GM18951 (cell line): ENCODE measurements around the gene ZSCAN21.

ENCODE experiments used
- POLR2A ChIP-seq: IDR thresholded peaks from 4 replicates; pipeline ENCODE4 v1.6.1; 2011; ENCODE audit warnings: mild to moderate bottlenecking; ENCODE audit not compliant: insufficient read length, insufficient read depth; ENCODE audit errors: extremely low read depth
- in situ Hi-C: fragments of 300-500 bp; cut with MboI; formaldehyde crosslinking; loops from one replicate; pipeline ENCODE4 v1.12.0; 2022; ENCODE audit warnings: low sequenced_read_pairs, mixed read lengths, inconsistent platforms; ENCODE audit not compliant: unreplicated experiment

Gene ZSCAN21

GRCh38 chr7:100016215-100016901 lies 33.2 kb upstream of the ZSCAN21 start:
- in situ Hi-C loops: no loop called here
- no peak for TF ChIP-seq POLR2A

GRCh38 chr7:100017300-100017699 lies 32.3 kb upstream of the ZSCAN21 start:
- no peak for TF ChIP-seq POLR2A
- in situ Hi-C loops: no loop called here

GRCh38 chr7:100017875-100018274 lies 31.7 kb upstream of the ZSCAN21 start:
- in situ Hi-C loops: no loop called here

GRCh38 chr7:100019908-100020307 lies 29.7 kb upstream of the ZSCAN21 start:
- in situ Hi-C loops: no loop called here
- no peak for TF ChIP-seq POLR2A

More at GRCh38 chr7:100017875-100018274, 31.7 kb upstream of the ZSCAN21 start:
- no peak for TF ChIP-seq POLR2A

- in situ Hi-C loops: no loop called here
These were observed 28.3 kb upstream of the ZSCAN21 start for GRCh38 chr7:100021297-100021696.

GRCh38 chr7:100022621-100023020 lies 27.0 kb upstream of the ZSCAN21 start:
- TF ChIP-seq POLR2A: no peak
- in situ Hi-C loops: no loop called here

More at GRCh38 chr7:100021297-100021696, 28.3 kb upstream of the ZSCAN21 start:
- no peak for TF ChIP-seq POLR2A

GRCh38 chr7:100023526-100023925 lies 26.0 kb upstream of the ZSCAN21 start:
- in situ Hi-C loops: no loop called here
- no peak for TF ChIP-seq POLR2A

- in situ Hi-C loops: no loop called here
- no peak for TF ChIP-seq POLR2A
These were observed 25.5 kb upstream of the ZSCAN21 start for GRCh38 chr7:100024020-100024619.

- in situ Hi-C loops: no loop called here
- TF ChIP-seq POLR2A: no peak
These were observed 22.4 kb upstream of the ZSCAN21 start for GRCh38 chr7:100027197-100027596.

GRCh38 chr7:100029596-100029995 lies 20.0 kb upstream of the ZSCAN21 start:
- TF ChIP-seq POLR2A: no peak
- in situ Hi-C loops: no loop called here

GRCh38 chr7:100033526-100033925 lies 16.0 kb upstream of the ZSCAN21 start:
- in situ Hi-C loops: no loop called here
- TF ChIP-seq POLR2A: no peak

- in situ Hi-C loops: no loop called here
- TF ChIP-seq POLR2A: no peak
These were observed 14.6 kb upstream of the ZSCAN21 start for GRCh38 chr7:100034871-100035510.

GRCh38 chr7:100035876-100036275 lies 13.7 kb upstream of the ZSCAN21 start:
- in situ Hi-C loops: no loop called here
- TF ChIP-seq POLR2A: no peak

GRCh38 chr7:100038326-100038725 lies 11.2 kb upstream of the ZSCAN21 start:
- in situ Hi-C loops: no loop called here
- no peak for TF ChIP-seq POLR2A
